Stimulated activated CD8-positive, alpha-beta memory T cell treated with anti-CD3 and anti-CD28 coated beads, Interleukin-12 subunit alpha, Interleukin-12 subunit beta, amount 100 ng/mL, for 4 hours (primary cell): ENCODE measurements around the gene VAMP2.

Experiments used
- DNase-seq: peaks from one replicate; pipeline ENCODE4 v3.0.0-alpha.2; 2020; ENCODE audit warnings: low read depth

VAMP2 gene, protein sequence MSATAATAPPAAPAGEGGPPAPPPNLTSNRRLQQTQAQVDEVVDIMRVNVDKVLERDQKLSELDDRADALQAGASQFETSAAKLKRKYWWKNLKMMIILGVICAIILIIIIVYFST

DNA sequence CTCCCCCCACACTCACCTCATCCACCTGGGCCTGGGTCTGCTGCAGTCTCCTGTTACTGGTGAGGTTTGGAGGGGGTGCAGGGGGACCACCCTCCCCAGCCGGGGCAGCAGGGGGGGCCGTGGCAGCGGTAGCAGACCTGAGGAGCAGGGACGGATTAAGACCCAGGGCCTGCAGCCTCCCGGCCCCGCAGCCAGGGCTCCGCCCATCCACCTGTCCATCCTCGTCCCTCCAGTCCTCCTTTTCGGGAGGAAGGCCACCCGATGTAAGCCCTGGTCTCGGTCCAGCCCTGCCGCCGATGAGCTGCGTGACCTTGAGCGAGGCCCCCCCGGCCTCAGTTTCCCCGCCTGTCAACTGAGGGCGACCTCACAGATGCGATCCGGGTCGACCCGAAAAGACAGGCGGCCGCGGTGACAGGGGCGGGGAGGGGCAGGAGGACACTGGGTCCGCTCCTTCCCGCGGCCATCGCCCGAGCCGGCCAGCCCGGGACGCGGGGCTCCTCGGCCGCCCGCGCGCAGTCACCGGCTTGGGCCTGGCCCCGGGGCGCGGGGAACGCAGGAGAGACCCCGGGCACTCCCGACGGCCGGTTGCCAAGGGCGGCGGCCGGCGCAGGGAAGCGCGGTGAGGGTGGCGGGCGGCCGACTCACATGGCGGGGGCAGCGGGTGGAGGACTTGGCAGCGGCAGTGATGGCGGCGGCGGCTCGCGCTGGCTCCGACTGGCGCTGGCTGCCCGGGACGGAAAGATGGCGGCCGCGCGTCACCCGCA, at the start of gene VAMP2:
VAMP2 (minus strand) TSS at position 716 of the 764 bp plus-strand sequence; CDS start at position 647, 69 bp downstream.
- DNase-seq, result peak; percentile 75

DNA sequence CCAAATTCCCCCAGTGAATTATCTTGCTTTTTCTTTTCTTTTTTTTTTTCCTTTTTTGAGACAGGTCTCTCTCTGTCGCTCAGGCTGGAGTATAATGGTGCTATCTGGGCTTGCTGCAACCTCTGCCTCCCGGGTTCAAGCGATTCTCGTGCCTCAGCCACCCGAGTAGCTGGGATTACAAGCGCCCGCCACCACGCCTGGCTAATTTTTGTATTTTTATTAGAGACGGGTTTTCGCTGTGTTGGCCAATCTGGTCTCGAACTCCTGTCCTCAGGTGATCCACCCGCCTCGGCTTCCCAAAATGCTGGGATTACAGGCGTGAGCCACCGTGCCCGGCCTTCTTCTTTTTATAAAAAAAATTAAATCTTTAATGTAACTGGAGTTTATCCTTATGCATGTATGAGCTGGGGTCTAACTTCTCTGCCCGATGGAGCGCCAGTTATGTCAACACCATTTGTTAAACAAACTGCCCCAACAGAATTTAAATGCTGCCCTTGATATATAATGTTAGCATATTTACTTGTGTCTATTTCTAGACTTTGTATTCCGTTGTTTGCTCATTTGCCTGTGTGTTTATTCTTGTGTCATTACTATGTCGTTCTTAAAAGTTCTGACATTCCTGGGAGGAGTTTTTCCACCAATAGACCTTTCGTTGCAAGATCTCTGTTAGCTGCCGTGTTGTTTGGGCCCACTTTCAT, 48.2 kb upstream of the VAMP2 start:
- no peak for DNase-seq

DNA sequence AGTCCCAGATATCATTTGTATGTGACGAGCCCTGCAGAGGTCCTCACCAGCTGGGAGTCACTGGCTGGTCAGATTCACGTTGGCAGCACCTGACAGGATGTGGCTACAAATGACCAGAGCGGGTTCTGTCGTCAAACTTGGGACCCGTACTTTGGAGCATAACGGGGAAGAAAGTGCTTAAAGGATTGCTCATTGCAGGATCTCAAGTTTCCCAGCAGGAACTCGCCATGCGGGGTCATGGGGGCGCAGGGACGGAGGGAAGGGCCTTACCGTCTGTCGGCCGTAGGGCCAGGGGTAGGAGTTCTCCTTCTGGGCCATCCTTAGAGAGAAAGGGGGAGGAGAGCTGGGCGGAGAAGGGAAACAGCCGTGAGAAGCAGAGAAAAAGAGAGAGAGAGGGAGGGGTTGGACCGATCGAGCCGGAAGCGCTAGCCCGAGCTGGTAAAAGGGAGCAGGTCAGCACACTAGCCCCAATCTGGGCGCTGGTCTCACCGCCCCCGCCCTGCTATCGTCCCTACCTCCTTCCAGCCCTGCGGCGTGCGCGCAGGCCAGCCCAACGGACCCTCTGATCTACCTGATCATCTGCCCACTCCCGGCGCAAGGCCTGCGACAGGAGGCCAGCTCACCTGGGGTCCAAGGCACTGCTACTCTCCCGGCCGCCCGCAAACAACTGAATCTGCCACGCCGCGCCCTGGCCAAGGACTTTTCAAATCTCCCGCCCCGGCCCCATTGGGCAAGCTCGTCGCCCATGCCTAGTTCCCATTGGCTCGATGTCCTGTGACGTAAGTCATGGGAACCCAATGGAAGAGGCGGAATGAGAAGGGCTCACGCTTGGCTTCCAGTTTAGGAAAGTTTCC, 47.4 kb upstream of the VAMP2 start, which contains the start of gene AURKB:
AURKB (minus strand) TSS at position 669 of the 854 bp plus-strand sequence; CDS start at position 318, 351 bp downstream.
- DNase-seq, result peak; percentile 73

DNA sequence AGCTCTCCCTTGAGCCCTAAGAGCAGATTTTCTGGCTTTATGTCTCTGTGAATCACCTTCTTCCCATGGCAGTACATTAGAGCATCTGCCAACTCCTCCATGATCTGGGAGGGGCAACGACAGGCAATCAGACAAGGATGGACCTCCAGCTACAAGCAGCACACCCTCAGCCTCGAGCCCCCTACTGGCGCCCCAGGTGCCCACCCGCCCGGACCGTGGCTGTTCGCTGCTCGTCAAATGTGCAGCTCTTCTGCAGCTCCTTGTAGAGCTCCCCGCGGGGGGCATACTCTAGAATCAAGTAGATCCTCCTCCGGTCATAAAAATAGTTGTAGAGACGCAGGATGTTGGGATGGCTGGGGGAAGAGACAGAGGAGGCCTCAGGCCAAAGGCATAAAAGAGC, 43.8 kb upstream of the VAMP2 start:
- DNase-seq, result no peak

DNA sequence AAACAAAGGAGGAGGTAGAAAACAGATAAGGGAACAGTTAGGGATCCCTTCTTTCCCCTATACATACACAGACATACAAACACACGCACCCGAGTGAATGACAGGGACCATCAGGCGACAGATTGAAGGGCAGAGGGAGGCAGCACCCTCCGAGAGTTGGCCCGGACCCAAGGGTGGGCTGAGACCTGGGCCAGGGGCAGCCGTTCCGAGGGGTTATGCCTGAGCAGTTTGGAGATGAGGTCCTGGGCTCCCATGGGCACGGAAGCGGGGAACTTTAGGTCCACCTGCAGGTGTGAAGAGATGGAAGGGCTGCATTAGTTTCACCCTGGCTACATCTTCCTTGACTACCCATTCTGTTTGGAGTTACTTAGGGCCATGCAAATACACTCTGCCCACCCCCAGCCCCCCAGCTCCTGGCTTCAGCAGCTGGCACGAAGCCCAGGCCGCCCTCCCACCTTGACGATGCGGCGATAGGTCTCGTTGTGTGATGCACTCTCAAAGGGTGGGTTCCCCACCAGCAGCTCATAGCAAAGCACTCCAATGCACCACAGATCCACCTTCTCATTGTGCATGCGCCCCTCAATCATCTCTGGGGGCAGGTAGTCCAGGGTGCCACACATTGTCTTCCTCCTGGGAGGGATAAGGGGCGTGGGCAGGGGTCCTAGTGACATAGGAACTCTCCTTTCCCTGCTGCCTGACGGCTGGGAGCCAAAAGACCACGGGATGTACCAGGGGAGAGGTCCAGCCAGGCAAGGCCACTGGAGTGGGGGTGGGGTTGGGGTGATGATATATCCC, 42.2 kb upstream of the VAMP2 start:
- no peak for DNase-seq

DNA sequence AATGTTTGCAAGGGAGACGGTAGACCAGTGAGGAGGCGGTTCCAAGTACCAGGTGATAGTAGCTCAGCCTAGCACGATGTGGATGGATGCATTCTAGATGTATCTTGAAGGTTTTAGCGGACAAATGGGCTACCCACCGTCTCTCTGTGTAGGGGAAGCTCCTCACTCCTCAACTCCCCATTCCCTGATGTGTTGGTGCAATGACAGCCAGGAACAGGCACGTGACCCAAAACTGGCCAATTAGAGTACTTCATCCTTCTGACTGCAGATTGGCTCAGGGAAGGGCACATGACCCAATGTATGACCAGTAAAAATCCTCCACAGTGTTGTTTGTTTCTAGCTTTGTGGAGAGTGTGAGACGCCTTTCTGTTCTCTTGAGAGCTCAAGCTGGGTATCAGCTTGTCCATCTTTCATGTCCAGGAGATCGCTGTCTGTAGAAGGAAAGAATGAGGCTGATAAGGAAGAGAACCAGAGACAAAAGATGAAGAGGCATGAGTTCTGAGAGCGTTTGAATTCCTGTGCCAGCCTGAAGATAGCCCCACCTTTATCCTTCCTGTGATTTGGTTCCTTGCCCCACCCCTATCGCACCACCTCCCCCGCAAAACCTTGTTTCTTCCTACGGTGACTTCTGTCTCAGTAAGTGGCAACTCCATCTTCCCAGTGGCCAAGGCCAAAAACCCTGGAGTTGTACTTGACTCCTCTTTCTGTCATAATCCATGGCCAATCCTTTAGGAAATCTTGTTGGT, 29.5 kb upstream of the VAMP2 start:
- no peak for DNase-seq

DNA sequence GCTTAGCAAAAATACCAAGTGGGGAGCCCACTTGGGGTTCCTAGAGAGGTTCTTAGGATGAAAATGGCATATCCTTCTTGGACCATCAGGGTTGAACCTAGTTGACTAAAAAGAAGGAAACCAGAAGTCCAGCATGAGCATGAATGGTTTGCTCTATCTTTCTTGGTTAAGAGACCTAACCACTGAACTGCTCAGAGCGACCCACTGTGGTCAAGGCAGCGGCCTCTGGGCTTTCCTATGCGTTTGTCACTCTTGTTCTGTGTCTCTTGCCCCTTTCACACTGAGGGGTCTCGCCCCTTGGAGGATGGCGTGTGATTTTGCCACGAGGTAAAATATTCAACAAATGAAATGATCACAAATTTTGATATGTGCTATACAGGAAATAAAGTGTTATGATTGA, 27.8 kb upstream of the VAMP2 start:
- no peak for DNase-seq

DNA sequence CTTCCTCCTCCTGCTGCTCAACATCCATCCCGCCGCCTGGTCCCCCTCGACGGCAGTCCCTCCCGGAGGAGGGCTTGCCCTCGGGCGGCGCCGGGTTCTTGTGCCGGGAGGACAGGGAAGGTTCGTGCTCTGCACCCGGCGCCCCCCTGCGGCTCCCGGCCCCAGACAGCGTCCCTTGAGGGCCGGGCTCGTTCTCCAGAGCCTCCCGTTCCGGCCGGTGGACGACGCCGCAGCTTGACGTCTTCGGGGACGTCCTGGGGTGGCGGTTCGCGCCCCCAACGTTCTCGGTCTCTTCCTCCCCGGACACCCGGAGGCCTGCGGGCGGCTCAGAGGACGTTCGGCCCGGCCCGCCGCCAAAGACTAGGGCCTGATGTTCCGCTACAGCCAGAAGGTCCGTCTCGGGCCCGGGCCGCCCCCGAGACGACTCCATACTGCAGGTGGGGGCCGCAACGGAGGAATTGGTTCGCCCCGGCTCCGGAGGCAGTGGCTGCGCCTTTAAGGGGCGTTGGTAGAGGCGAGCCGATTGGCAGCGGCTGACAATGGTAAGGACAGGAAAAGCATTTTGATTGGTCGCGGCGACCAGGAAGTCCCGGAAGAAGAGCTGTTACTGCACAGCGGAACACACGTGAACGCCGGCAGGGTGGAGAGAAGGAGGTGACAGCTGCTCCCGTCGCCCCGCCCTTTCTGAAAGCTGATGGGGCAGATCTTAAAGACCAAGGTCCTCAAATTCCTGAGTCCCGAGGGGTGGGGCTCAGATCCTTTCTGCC, 27.1 kb upstream of the VAMP2 start, which contains the start of gene BORCS6:
BORCS6 (minus strand) TSS at position 470 of the 767 bp plus-strand sequence; CDS start at position 430, 40 bp downstream.
- peak; percentile 87 for DNase-seq

DNA sequence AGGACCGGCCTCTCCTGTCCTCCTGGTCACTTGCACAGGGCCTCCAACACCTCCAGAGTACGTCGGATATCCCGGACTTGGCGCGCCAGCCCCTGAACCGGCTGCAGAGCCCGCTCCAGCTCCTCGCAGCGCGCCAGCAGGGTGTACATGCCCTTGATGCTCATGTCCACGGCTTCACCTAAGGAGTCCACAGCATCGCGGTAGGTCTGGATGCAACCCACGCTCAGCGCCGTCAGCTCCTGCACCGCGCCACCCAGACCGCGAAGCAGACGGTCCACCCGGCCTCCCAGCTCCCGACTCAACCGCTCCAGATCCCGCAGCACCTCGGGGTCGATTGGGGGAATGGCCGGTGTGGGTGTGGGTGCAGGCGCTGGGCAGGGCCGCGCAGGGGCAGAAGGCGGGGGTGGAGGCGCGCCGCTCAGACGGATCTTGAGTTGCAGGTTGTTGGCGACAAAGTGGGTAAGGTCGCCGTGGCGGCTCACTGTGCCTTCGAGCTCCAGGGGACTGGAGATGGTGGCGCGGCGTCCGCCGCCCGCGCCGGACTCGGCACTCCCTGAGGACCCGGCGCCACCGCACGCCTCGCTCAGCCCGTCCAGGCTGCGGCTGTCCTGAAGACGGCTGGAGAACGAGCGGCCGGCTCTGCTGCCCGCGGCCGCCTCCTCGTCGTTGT, 26.4 kb upstream of the VAMP2 start:
- no peak for DNase-seq

DNA sequence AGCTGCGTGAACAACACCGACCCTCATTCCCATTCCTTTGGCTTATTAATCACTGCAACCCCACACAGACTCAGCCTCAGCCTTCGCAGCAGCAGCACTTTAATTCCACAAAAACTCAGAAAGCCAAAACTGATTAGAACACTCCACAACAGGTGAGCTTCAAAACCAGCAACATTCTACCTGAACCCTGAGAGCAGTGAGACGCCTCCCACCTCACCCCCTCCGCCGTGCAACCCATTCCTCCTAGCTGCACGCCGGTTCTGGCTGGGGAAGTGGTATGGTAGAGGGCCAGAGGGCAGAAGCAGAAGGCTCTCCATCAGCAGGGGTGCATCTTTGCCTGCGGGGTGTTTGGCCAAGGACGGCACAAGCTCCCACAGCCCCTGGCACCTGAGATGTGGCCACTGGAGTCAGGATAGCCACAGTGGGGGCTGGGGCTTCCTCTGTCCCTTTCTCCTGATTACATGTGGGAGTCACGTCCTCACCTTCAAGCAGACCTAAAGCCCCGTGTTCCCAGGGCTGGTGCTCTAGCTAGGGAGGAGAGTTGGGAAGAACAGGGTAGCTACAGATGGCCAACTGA, 25.6 kb upstream of the VAMP2 start:
- no peak for DNase-seq

DNA sequence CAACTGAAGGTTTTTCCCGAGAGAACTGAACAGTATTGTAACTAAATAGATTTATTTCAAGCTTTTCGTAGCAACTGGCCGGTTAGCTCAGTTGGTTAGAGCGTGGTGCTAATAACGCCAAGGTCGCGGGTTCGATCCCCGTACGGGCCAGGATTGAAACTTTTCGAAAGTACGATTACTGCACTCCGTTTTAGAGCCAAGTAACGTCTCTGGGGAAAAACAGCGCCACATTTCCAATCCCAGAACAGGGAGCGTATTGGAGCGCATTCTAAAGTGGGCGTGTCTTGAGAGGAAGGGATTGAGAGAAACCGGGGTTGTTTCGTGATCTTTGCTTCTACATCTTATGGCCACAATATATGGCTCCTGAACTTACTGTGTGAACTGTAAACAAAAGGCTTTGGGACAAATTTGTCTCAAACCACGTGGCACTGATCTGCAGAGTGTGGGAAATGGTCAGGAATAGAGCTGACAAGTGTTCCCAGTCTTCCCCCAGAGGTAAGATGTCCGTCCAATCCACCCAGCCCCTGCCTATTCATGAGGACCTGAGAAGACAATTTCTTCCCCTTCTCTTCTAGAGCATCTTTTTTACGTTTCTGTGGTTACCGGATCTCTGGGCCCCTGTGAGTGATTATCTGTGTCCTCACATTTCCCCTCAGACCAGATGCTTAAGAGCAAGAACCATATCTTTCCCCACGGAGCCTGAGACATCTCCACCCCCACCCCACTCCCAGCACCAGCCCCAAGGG, 24.9 kb upstream of the VAMP2 start:
- peak; percentile 80 for DNase-seq

DNA sequence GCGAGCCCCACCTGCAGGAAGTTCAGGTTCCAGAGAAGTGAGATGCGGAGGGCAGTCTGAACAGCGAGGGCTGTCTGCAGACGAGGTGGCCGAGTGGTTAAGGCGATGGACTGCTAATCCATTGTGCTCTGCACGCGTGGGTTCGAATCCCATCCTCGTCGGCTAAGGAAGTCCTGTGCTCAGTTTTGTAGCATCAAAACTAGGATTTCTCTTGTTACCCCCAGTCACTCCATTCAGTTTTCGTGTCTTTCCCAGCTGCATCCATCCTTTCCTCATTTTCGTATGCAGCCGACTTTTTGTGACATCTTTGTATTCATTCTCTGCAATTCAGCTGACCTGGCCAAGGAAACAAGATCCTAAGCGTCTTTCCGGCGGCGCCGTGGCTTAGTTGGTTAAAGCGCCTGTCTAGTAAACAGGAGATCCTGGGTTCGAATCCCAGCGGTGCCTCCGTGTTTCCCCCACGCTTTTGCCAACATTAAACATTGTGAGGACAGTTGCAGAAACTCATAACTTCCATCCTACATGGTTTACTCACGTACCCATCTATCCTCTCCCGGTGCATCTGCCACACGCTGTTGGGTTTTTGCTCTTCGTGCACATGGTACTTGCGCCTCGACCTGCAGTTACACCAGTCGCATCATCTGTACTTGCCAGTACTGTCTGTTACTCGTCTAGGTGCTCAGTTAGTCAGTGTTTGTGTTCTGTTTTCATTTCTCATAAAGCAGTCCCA, 24.2 kb upstream of the VAMP2 start:
- DNase-seq, result peak; percentile 84

DNA sequence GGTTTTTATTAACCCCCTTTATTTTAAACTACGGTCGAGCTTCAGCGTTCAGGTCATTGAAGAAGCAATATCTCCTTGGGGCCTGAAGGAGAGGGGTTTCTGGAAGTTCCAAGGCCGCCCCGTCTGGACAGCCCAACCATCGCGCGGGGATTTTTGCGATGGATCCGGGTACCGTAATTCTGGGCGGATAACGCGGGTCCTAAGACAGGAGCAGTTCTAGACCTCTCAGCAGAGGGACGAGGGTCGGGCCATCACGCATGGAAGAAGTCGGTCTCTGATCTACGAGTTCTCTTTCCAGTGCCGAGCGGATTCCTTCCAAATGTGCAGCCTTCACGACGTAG, 23.7 kb upstream of the VAMP2 start:
- DNase-seq, result no peak

DNA sequence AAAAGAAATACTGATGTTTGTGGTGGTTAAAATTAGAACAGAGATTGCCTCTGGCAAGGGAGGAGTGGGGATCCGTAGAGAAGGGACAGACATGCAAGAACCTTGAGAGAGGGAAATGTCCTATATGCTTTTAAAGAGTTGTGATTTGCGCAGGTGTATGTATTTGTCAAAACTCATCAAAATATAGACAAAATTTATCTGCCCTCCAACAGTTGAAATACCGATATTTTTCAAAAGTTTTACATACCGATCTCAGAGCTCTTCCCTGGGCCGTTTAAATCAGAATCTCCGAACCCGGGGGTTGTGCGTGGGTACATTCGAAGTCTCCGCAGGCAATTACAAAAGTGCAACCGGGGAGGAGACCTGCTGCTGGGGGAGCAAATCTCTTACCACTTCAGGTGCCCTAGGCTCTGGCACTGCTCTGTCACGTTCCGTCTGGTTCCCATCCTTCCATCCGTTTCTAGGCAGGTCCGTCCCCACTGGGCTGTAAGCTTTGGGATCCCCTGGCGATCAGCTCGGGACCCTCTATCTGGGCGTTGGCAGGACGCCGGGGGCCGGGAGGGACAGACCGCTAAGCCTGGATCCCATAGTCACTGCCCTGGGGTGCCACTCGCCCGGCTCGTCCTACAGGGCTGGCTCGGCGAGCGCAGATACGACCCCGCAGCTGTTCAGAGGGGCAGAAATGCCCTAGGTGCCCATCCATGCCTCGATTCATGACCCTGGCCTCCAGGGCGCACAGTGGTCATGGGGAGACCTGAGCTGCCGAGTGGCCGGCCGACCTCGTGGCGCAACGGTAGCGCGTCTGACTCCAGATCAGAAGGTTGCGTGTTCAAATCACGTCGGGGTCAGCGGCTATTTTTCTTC, 23.1 kb upstream of the VAMP2 start:
- DNase-seq, result peak; percentile 82

DNA sequence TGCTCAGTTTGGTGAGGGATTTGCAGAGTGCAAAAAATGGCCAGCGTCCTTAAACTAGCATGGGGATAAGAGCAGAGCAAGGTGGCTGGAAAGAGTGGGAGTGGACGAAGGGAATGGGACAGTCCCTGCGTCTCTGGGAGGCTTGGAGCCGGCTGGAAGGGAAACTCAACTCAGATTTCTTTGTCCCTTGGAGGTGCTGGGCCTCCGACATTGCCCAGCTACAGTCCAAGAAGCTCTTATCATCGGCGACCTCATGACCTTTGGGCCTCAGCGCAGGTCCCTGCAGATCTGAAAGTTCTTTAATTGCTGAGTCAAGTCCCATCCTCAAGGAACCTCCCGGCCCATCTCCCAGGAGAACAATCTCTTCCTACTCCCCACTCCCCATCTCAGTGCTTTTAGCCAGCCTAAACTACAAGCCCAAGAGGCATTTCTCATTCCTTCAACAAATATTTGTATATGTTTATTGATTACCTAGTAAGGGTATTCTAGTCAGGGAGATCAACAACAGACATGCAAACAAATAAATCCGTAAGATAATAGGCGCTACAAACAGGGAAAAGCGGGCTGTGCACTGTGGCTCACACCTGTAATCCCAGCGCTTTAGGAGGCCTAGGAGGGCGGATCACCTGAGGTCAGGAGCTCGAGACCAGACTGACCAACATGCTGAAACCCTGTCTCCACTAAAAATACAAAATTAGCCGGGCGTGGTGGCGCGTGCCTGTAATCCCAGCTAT, 14.4 kb upstream of the VAMP2 start:
- DNase-seq, result no peak
